Liver (tissue), 3 donors: ENCODE measurements around the gene ABCA9.

Source experiments
- EGR1 ChIP-seq, 2 donors: IDR thresholded peaks; 2 replicates each; pipeline ENCODE4 v1.6.1; 2016 to 2018; ENCODE audit warnings: antibody characterized with exemption in 2 of 2, low read depth in 2 of 2
- FOXA1 ChIP-seq: IDR thresholded peaks from 2 replicates; pipeline ENCODE4 v1.6.1; 2016; ENCODE audit warnings: antibody characterized with exemption
- HNF4A ChIP-seq, 2 donors: conservative IDR thresholded peaks; 2 replicates each; pipeline ENCODE4 v1.6.1; 2016; ENCODE audit warnings: antibody characterized with exemption in 2 of 2, mild to moderate bottlenecking in 2 of 2
- RXRA ChIP-seq, 2 donors: IDR thresholded peaks; 2 replicates each; pipeline ENCODE4 v1.6.1; 2017 to 2018; ENCODE audit warnings: antibody characterized with exemption in 2 of 2, mild to moderate bottlenecking in 1 of 2
- TAF1 ChIP-seq: conservative IDR thresholded peaks from 2 replicates; pipeline ENCODE4 v1.6.1; 2016; ENCODE audit warnings: antibody characterized with exemption, mild to moderate bottlenecking
- YY1 ChIP-seq: IDR thresholded peaks from 2 replicates; pipeline ENCODE4 v1.6.1; 2016; ENCODE audit warnings: antibody characterized with exemption, mild to moderate bottlenecking
- TF ChIP-seq, protein P1 (sequence below): fragments of 150-350 bp; IDR thresholded peaks from 2 replicates; pipeline ENCODE4 v1.5.1; 2017; ENCODE audit warnings: improper control_type of control experiment, low read depth, low read length; ENCODE audit not compliant: missing input control
- TF ChIP-seq, protein P2 (sequence below): IDR thresholded peaks from 2 replicates; pipeline ENCODE4 v1.6.1; 2016; ENCODE audit warnings: antibody characterized with exemption, mild to moderate bottlenecking
- TF ChIP-seq, protein P3 (sequence below): IDR thresholded peaks from 2 replicates; pipeline ENCODE4 v1.6.1; 2016; ENCODE audit warnings: antibody characterized with exemption
- TF ChIP-seq, protein P4 (sequence below): IDR thresholded peaks from 2 replicates; pipeline ENCODE4 v1.6.1; 2016; ENCODE audit warnings: antibody characterized with exemption
- donor health status: healthy.
- donor health status: healthy.

DNA sequence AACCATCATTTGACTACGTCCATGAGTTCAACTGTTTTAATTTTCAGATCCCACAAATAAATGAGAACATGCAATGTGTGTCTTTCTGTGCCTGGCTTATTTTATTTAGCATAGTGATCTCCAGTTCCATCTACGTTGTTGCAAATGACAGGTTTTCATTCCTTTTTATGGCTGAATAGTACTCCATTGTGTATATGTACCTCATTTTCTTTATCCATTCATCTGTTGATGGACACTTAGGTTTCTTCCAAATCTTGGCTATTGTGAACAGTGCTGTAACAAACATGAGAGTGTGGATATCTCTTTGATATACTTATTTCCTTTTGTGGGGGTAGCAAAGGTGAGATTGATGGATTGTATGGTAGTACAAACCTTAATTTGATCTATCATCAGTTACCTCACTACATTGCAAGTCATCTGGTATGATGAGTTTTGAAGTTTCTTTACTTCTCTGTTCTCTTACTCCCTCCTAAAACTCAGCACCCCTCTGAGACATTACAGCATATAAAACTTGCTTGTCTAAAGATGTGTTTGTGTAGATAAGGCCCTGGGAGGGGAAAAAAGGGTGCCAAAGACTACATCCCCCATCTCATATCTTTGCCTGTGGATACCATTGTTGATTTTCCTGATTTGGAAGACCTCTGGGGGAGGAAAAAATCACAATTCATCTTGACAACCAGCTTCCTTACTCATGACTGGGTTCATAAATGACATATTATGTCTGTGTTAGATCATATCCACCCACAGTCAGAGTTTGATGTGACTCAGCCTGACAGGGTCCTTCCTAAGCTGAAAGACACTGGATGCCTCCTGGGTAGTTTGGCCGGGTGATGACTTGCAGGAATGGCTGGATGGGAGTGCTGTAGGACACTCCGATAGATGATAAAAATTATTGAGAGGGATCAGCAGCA lies 47.6 kb downstream of the ABCA9 start:
- TF ChIP-seq, protein P1, sequence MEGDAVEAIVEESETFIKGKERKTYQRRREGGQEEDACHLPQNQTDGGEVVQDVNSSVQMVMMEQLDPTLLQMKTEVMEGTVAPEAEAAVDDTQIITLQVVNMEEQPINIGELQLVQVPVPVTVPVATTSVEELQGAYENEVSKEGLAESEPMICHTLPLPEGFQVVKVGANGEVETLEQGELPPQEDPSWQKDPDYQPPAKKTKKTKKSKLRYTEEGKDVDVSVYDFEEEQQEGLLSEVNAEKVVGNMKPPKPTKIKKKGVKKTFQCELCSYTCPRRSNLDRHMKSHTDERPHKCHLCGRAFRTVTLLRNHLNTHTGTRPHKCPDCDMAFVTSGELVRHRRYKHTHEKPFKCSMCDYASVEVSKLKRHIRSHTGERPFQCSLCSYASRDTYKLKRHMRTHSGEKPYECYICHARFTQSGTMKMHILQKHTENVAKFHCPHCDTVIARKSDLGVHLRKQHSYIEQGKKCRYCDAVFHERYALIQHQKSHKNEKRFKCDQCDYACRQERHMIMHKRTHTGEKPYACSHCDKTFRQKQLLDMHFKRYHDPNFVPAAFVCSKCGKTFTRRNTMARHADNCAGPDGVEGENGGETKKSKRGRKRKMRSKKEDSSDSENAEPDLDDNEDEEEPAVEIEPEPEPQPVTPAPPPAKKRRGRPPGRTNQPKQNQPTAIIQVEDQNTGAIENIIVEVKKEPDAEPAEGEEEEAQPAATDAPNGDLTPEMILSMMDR, result no peak
- no peak for TF ChIP-seq RXRA (IDR thresholded peaks at IDR 0.05)
- TF ChIP-seq, protein P2, sequence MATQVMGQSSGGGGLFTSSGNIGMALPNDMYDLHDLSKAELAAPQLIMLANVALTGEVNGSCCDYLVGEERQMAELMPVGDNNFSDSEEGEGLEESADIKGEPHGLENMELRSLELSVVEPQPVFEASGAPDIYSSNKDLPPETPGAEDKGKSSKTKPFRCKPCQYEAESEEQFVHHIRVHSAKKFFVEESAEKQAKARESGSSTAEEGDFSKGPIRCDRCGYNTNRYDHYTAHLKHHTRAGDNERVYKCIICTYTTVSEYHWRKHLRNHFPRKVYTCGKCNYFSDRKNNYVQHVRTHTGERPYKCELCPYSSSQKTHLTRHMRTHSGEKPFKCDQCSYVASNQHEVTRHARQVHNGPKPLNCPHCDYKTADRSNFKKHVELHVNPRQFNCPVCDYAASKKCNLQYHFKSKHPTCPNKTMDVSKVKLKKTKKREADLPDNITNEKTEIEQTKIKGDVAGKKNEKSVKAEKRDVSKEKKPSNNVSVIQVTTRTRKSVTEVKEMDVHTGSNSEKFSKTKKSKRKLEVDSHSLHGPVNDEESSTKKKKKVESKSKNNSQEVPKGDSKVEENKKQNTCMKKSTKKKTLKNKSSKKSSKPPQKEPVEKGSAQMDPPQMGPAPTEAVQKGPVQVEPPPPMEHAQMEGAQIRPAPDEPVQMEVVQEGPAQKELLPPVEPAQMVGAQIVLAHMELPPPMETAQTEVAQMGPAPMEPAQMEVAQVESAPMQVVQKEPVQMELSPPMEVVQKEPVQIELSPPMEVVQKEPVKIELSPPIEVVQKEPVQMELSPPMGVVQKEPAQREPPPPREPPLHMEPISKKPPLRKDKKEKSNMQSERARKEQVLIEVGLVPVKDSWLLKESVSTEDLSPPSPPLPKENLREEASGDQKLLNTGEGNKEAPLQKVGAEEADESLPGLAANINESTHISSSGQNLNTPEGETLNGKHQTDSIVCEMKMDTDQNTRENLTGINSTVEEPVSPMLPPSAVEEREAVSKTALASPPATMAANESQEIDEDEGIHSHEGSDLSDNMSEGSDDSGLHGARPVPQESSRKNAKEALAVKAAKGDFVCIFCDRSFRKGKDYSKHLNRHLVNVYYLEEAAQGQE, result no peak
- no peak for TF ChIP-seq EGR1 (IDR thresholded peaks at IDR 0.05; ENCODE audit: low read depth in 2 of 2)
- no peak for TF ChIP-seq YY1
- TF ChIP-seq, protein P3, sequence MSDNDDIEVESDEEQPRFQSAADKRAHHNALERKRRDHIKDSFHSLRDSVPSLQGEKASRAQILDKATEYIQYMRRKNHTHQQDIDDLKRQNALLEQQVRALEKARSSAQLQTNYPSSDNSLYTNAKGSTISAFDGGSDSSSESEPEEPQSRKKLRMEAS, result no peak
- TF ChIP-seq FOXA1, result no peak
- no peak for TF ChIP-seq HNF4A (conservative IDR thresholded peaks at IDR 0.05)
- TF ChIP-seq TAF1, result no peak
- TF ChIP-seq, protein P4, sequence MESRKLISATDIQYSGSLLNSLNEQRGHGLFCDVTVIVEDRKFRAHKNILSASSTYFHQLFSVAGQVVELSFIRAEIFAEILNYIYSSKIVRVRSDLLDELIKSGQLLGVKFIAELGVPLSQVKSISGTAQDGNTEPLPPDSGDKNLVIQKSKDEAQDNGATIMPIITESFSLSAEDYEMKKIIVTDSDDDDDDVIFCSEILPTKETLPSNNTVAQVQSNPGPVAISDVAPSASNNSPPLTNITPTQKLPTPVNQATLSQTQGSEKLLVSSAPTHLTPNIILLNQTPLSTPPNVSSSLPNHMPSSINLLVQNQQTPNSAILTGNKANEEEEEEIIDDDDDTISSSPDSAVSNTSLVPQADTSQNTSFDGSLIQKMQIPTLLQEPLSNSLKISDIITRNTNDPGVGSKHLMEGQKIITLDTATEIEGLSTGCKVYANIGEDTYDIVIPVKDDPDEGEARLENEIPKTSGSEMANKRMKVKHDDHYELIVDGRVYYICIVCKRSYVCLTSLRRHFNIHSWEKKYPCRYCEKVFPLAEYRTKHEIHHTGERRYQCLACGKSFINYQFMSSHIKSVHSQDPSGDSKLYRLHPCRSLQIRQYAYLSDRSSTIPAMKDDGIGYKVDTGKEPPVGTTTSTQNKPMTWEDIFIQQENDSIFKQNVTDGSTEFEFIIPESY, result no peak
